A673 (cell line): ENCODE measurements around the gene KRTAP24-1. TPM values are rescaled to one million over a fixed set of nuclear protein-coding genes. Genes with fewer than 3 reads are reported as not detected.

ENCODE experiments used
- BruUV-seq: library from RNA; stranded (reverse); fragments of 400-500 nt; replicated peaks from 2 replicates; lab custom pipeline; 2021; lab: Mats Ljungman, UMichigan
- CTCF ChIA-PET: fragments of 300-600 bp; sonication (Branson Sonifier 250); formaldehyde crosslinking; loops from one replicate; lab custom pipeline; 2022; ENCODE audit warnings: antibody characterized with exemption; lab: Charles Lee
- POLR2A ChIA-PET: fragments of 300-600 bp; sonication (Branson Sonifier 250); formaldehyde crosslinking; loops from one replicate; lab custom pipeline; 2022; ENCODE audit warnings: antibody characterized with exemption; ENCODE audit not compliant: low non-redundant PET; lab: Charles Lee
- DNase-seq: peaks from one replicate; pipeline ENCODE4 v3.0.0-alpha.2; 2015; ENCODE audit warnings: low spot score
- H3K27ac ChIP-seq: fragments of 200-600 bp; sonication (generic); 2 replicates; pipeline ENCODE4 v1.5.1; 2016; ENCODE audit warnings: mixed run types, low read depth, mild to moderate bottlenecking, mixed read lengths, antibody characterized with exemption, low read length; ENCODE audit not compliant: poor library complexity, severe bottlenecking
- H3K27me3 ChIP-seq: fragments of 200-600 bp; sonication (generic); replicated peaks from 2 replicates; pipeline ENCODE4 v1.6.1; 2017; ENCODE audit warnings: mixed run types, low read depth, mild to moderate bottlenecking, mixed read lengths, antibody characterized with exemption, low read length; ENCODE audit not compliant: insufficient read depth, poor library complexity
- H3K36me3 ChIP-seq: fragments of 200-600 bp; sonication (generic); 2 replicates; pipeline ENCODE4 v1.6.1; 2016; ENCODE audit warnings: mixed run types, mild to moderate bottlenecking, mixed read lengths, antibody characterized with exemption, low read length; ENCODE audit not compliant: insufficient read depth, poor library complexity, severe bottlenecking
- H3K4me1 ChIP-seq: fragments of 200-600 bp; sonication (generic); 2 replicates; pipeline ENCODE4 v1.6.1; 2017; ENCODE audit warnings: mixed run types, mild to moderate bottlenecking, mixed read lengths, antibody characterized with exemption, low read length; ENCODE audit not compliant: insufficient read depth, poor library complexity, severe bottlenecking
- H3K4me3 ChIP-seq: fragments of 200-600 bp; sonication (generic); 2 replicates; pipeline ENCODE4 v1.5.1; 2016; ENCODE audit warnings: low read depth, mixed run types, mild to moderate bottlenecking, mixed read lengths, low read length; ENCODE audit not compliant: poor library complexity, severe bottlenecking
- H3K9me3 ChIP-seq: fragments of 200-600 bp; sonication (generic); 2 replicates; pipeline ENCODE4 v1.6.1; 2016; ENCODE audit warnings: mixed run types, low read depth, mild to moderate bottlenecking, mixed read lengths, antibody characterized with exemption, low read length; ENCODE audit not compliant: poor library complexity, severe bottlenecking
- CTCF ChIP-seq: fragments of 300-800, 200-600 bp; sonication (generic); conservative IDR thresholded peaks from 2 replicates; pipeline ENCODE4 v1.5.1; 2017; ENCODE audit warnings: low read depth, mild to moderate bottlenecking, antibody characterized with exemption, low read length, moderate library complexity, mixed read lengths
- EZH2 ChIP-seq: fragments of 200-600 bp; sonication (generic); IDR thresholded peaks from 2 replicates; pipeline ENCODE4 v1.6.1; 2017; ENCODE audit warnings: borderline replicate concordance, low read depth, mild to moderate bottlenecking, mixed read lengths, antibody characterized with exemption, low read length; ENCODE audit not compliant: poor library complexity, severe bottlenecking
- intact Hi-C: fragments of 100-400 bp; cut with micrococcal nuclease; formaldehyde crosslinking; loops from one replicate; pipeline ENCODE4 v1.10.0; 2022; ENCODE audit not compliant: unreplicated experiment
- total RNA-seq: library from RNA; stranded (reverse); gene quantifications from 2 replicates; pipeline ENCODE4 v1.2.3, GENCODE V29; 2021

KRTAP24-1 gene
- total RNA-seq, 1 experiment from 2014 or later, result not detected

GRCh38 chr21:30233228-30234020 is 49.3 kb downstream of the KRTAP24-1 start:
- Histone ChIP-seq H3K4me3 (no peak overlapping the region), H3K27me3 (no peaks in the 10 kb centered on the region), H3K9me3 (no peaks in the 10 kb centered on the region), H3K36me3 (no peaks in the 10 kb centered on the region), H3K4me1 (no peaks in the 10 kb centered on the region), H3K27ac (no peak overlapping the region)
- BruUV-seq, result no TSS peak
- ChIA-PET CTCF (no interaction called here), POLR2A (no interaction called here)
- no peak for DNase-seq
- TF ChIP-seq EZH2, result no peak
- TF ChIP-seq CTCF, result no peak
- intact Hi-C loops, result no loop called here

DNA sequence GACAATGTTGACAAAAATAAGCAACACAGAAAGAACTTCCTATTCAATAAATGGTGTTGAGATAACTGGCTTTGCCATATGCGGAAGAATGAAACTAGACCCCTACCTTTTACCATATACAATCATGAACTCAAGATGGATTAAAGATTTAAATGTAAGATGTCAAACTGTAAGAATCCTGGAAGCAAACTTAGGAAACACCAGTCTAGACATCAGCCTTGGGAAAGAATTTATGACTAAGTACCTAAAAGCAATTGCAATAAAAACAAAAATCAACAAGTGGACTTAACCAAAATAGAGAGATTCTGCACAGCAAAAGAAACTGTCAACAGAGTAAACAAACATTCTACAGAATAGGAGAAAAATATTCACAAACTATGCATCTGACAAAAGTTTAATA is 50.7 kb downstream of the KRTAP24-1 start:
- no TSS peak for BruUV-seq
- H3K4me3 ChIP-seq, result no peak overlapping the region
- no peak for DNase-seq
- no peaks in the 10 kb centered on the region for H3K9me3 ChIP-seq
- ChIA-PET CTCF (no interaction called here), POLR2A (no interaction called here)
- H3K27ac ChIP-seq, result no peak overlapping the region
- no peaks in the 10 kb centered on the region for H3K27me3 ChIP-seq
- intact Hi-C loops, result no loop called here
- H3K36me3 ChIP-seq, result no peaks in the 10 kb centered on the region
- H3K4me1 ChIP-seq, result no peaks in the 10 kb centered on the region
- no peak for TF ChIP-seq CTCF
- TF ChIP-seq EZH2, result no peak

Other genes with a start within 250 kb of the KRTAP24-1 start
- gene CLDN17, start 116.1 kb downstream of the KRTAP24-1 start, total RNA-seq, result not detected in 2 replicates
- not detected in 2 replicates for gene CLDN8, start 66.9 kb downstream of the KRTAP24-1 start, total RNA-seq
- not detected in 2 replicates for gene KRTAP25-1, start 6.6 kb upstream of the KRTAP24-1 start, total RNA-seq
- gene KRTAP26-1, start 37.4 kb upstream of the KRTAP24-1 start, total RNA-seq, result not detected in 2 replicates
- gene KRTAP27-1, start 54.7 kb upstream of the KRTAP24-1 start, total RNA-seq, result not detected in 2 replicates
- gene KRTAP23-1, start 65.7 kb upstream of the KRTAP24-1 start, total RNA-seq, result not detected in 2 replicates
- not detected in 2 replicates for gene KRTAP13-2, start 89.3 kb upstream of the KRTAP24-1 start, total RNA-seq
- gene KRTAP13-1, start 113.1 kb upstream of the KRTAP24-1 start, total RNA-seq, result not detected in 2 replicates
- gene KRTAP13-3, start 143.0 kb upstream of the KRTAP24-1 start, total RNA-seq, result not detected in 2 replicates
- not detected in 2 replicates for gene KRTAP13-4, start 147.3 kb upstream of the KRTAP24-1 start, total RNA-seq
- not detected in 2 replicates for gene KRTAP15-1, start 157.3 kb upstream of the KRTAP24-1 start, total RNA-seq
- not detected in 2 replicates for gene KRTAP19-1, start 197.4 kb upstream of the KRTAP24-1 start, total RNA-seq
- gene KRTAP19-2, start 204.5 kb upstream of the KRTAP24-1 start, total RNA-seq, result not detected in 2 replicates
- gene KRTAP19-3, start 209.1 kb upstream of the KRTAP24-1 start, total RNA-seq, result not detected in 2 replicates
- gene KRTAP19-4, start 214.2 kb upstream of the KRTAP24-1 start, total RNA-seq, result not detected in 2 replicates
- gene KRTAP19-5, start 219.2 kb upstream of the KRTAP24-1 start, total RNA-seq, result not detected in 2 replicates